Upper lobe of right lung (tissue), 1 donor: Measurements from ENCODE around the gene PAEP. TPM values are rescaled to one million over a fixed set of nuclear protein-coding genes. Genes with fewer than 3 reads are reported as not detected.

Experiments
- ATAC-seq: fragments of 200-7000 bp; cut with Tn5 transposase; one replicate; pipeline ENCODE4 v1.9.1; 2020; ENCODE audit warnings: mild to moderate bottlenecking, moderate library complexity
- DNase-seq: peaks from one replicate; pipeline ENCODE4 v3.0.0-alpha.2; 2020
- H3K27ac ChIP-seq: fragments of 200-600 bp; one replicate; pipeline ENCODE4 v1.8.0; 2022
- H3K27me3 ChIP-seq: fragments of 200-600 bp; one replicate; pipeline ENCODE4 v1.8.0; 2022; ENCODE audit warnings: mild to moderate bottlenecking
- H3K36me3 ChIP-seq: fragments of 200-600 bp; one replicate; pipeline ENCODE4 v1.8.0; 2022
- H3K4me1 ChIP-seq: fragments of 200-600 bp; one replicate; pipeline ENCODE4 v1.8.0; 2022
- H3K4me3 ChIP-seq: fragments of 200-600 bp; one replicate; pipeline ENCODE4 v1.8.0; 2022; ENCODE audit warnings: mild to moderate bottlenecking
- H3K9me3 ChIP-seq: fragments of 200-600 bp; one replicate; pipeline ENCODE4 v1.8.0; 2022
- CTCF ChIP-seq: fragments of 200-600 bp; IDR thresholded peaks from one replicate; pipeline ENCODE4 v1.8.0; 2022; ENCODE audit warnings: antibody characterized with exemption
- intact Hi-C: fragments of 100-400 bp; cut with DNase I; formaldehyde crosslinking; loops from one replicate; pipeline ENCODE4 v1.11.0; 2022
- total RNA-seq: library from RNA; stranded (reverse); fragmentation: NEBNext Ultra II Directional; extraction: Animal tissue kit (Norgen Biotek cat#: 25700); gene quantifications from one replicate; pipeline ENCODE4 v1.2.1, GENCODE V29; 2021
- donor health status: DM: no; HTN: yes; CAD: no; lungs with severe emphysema.

Gene PAEP
- total RNA-seq, 1 donor from 2014 or later: not detected

GRCh38 chr9:135579889-135580660 lies 18.5 kb downstream of the PAEP start:
- no peak for TF ChIP-seq CTCF
- intact Hi-C loops: no loop called here
- Histone ChIP-seq H3K4me1 (no peaks in the 10 kb centered on the region), H3K9me3 (no peaks in the 10 kb centered on the region), H3K36me3 (no peaks in the 10 kb centered on the region), H3K27ac (no peak overlapping the region), H3K4me3 (no peak overlapping the region), H3K27me3 (no peaks in the 10 kb centered on the region)
- DNase-seq: no peak
- no peak for ATAC-seq

GRCh38 chr9:135580664-135581380 lies 19.3 kb downstream of the PAEP start:
- no peak for TF ChIP-seq CTCF
- ATAC-seq: no peak
- H3K36me3 ChIP-seq: no peaks in the 10 kb centered on the region
- H3K9me3 ChIP-seq: no peaks in the 10 kb centered on the region
- intact Hi-C loops: no loop called here
- H3K4me3 ChIP-seq: no peak overlapping the region
- H3K27ac ChIP-seq: no peak overlapping the region
- no peaks in the 10 kb centered on the region for H3K27me3 ChIP-seq
- no peak for DNase-seq
- H3K4me1 ChIP-seq: no peaks in the 10 kb centered on the region

DNA sequence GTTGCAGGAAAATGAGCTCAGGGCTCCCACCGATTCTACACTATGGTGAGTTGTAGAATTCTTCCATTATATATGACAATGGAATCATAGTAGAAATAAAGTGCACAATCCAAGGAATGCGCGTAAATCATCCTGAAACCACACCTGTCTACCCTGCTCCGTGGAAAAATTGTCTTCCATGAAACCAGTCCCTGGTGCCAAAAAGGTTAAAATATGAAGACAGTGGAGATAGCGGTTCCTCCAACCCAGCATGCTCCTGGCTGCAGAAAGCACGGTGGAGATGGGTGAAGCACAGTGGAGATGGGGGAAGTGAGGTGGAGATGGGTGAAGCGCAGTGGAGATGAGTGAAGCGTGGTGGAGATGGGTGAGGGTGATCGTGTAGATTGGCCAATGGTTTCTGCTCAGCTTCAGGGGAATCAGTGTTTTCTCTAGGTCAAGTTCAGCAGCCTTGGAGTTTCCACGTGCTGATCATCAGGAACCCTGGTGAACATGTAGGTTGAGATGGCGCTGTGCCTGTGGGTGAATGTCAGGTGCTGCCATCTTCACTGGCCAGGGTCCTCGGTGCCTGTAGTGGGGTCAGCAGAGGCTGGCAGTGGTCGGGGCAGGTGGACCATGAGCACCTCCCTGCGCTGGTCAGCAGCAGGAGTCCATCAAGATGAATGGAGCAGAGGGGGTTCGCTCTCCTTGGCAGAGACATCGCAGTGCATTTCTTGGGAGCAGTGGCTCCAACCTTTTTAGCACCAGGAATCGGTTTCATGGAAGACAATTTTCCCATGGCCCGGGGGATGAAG lies 20.3 kb downstream of the PAEP start:
- TF ChIP-seq CTCF: no peak
- no peaks in the 10 kb centered on the region for H3K4me1 ChIP-seq

DNA sequence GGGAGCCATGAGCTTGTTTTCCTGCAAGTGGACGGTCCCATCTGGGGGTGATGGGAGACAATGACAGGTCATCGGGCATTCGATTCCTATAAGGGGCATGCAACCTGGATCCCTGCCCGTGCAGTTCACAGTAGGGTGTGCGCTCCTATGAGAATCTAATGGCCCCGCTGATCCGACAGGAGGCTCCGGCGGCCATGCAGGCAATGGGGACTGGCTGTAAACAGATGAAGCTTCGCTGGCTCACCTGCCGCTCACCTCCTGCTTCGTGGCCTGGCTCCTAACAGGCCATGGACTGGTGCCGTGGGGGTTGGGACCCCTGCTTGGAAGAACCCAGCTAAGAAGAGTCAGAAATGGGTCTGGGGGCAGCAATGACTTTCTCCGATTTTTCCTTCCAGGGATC lies 21.0 kb downstream of the PAEP start:
- Histone ChIP-seq H3K9me3 (no peaks in the 10 kb centered on the region), H3K27ac (no peak overlapping the region), H3K36me3 (no peaks in the 10 kb centered on the region), H3K4me3 (no peak overlapping the region), H3K4me1 (no peaks in the 10 kb centered on the region), H3K27me3 (no peaks in the 10 kb centered on the region)
- TF ChIP-seq CTCF: no peak
- ATAC-seq: no peak
- intact Hi-C loops: no loop called here
- DNase-seq: no peak

More for the DNA sequence above, 20.3 kb downstream of the PAEP start:
- Histone ChIP-seq H3K36me3 (no peaks in the 10 kb centered on the region), H3K27ac (no peak overlapping the region), H3K9me3 (no peaks in the 10 kb centered on the region), H3K4me3 (no peak overlapping the region), H3K27me3 (no peaks in the 10 kb centered on the region)
- DNase-seq (no peak), ATAC-seq (no peak)
- intact Hi-C loops: no loop called here

DNA sequence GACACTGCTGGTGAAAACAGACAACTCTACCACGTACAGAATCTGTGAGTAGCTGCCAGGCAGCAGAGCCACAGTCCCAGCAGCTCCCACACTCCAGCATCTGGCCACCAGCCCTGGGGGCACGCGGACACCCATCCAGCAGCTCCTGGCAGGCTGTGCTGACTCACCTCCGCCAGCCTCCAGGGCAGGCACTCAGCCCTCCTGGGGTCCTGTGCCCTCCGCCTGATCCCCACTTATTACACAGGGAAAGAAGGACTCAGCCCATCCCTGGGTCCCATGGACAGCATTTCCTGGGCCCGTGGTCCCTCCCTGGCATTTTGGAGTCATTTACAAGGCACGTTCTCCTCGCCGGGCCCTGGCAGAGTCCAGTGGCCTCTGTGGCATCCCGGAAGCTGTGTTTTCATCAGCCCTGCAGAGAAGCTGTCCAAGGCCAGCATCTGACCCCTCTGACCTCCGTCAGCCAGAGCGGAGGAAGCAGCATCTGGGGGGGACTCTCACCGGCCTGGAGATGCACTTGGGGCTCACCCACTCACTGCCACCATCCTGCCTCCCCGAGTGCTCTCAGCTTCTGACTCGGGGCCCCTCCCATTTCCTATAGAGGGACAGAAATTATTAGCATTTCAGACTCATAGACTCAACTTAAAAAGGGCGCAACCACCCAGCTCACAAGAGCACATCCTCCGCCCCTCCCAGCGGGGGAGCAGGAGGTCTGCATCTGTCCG lies 21.6 kb downstream of the PAEP start:
- H3K9me3 ChIP-seq: no peaks in the 10 kb centered on the region
- DNase-seq (no peak), ATAC-seq (no peak)
- no peak overlapping the region for H3K4me3 ChIP-seq
- H3K36me3 ChIP-seq: no peaks in the 10 kb centered on the region
- H3K27me3 ChIP-seq: no peaks in the 10 kb centered on the region
- H3K4me1 ChIP-seq: no peaks in the 10 kb centered on the region
- intact Hi-C loops: no loop called here
- TF ChIP-seq CTCF: no peak
- no peak overlapping the region for H3K27ac ChIP-seq
